ENCODE results near the gene SPEF1.

- no peak for TF ChIP-seq CTCF (IDR thresholded peaks at IDR 0.05)
- TF ChIP-seq EP300 (IDR thresholded peaks at IDR 0.05): no peak
- no peak for TF ChIP-seq POLR2A (IDR thresholded peaks at IDR 0.05)
Measured at GRCh38 chr20:3801299-3801698, 20.1 kb upstream of the SPEF1 start.
